Heart left ventricle (tissue), 13 donors: ENCODE data around the gene CDHR3.

Source experiments
- CTCF ChIP-seq, 12 donors: fragments of 200-600 bp; sonication (generic) in 4 of 12; IDR thresholded peaks; one replicate each; pipeline versions ENCODE4 v1.5.0 to v1.8.0; 2018 to 2022; ENCODE audit warnings: antibody characterized with exemption in 12 of 12, mild to moderate bottlenecking in 5 of 12
- POLR2A ChIP-seq, 2 donors: fragments of 450-650 bp; IDR thresholded peaks; one replicate each; pipeline ENCODE4 v1.6.1; 2017; ENCODE audit warnings: antibody characterized with exemption in 2 of 2, mild to moderate bottlenecking in 2 of 2, moderate library complexity in 2 of 2
- donor health status: ischemic (EF 13 %, LVEDD 7.1; RV severe dilation, severe dysfunction).
- donor health status: DM: no; HTN: yes; CAD: no.
- donor health status: DM: no; HTN: no; CAD: no.
- donor health status: ischemic (EF 25% LVEDD 6.9; RV normal size, moderate dysfunction).
- donor health status: ischemic (EF 25% LVEDD 5.7; RV mildly dilated, moderate dysfunction).
- donor health status: ischemic (EF 35%, LVEDD 5.7; RV mildly dilated, moderate dysfunction).
- donor health status: nonischemic (EF 11% LVEDD 7.7; RV severe dilation, severe dysfunction).
- donor health status: DM: yes; HTN: yes; CAD: no.
- donor health status: PGD.
- donor health status: ischemic (EF 29% LVEDD 5.4; RV normal size, mild dysfunction).
- donor health status: nonischemic (EF 23%, LVEDD 6.1; RV moderate dilation, normal function).

GRCh38 chr7:106061301-106061979 is 98.4 kb downstream of the CDHR3 start:
- TF ChIP-seq CTCF (IDR thresholded peaks at IDR 0.05) (no peak), POLR2A (IDR thresholded peaks at IDR 0.05) (no peak)
